ENCODE measurements around the gene FAF1. TPM values are rescaled to one million over a fixed set of nuclear protein-coding genes. Genes with fewer than 3 reads are reported as not detected.

FAF1 gene
- total RNA-seq, 2 donors from 2014 or later, result 17.8 to 27.5 TPM

DNA sequence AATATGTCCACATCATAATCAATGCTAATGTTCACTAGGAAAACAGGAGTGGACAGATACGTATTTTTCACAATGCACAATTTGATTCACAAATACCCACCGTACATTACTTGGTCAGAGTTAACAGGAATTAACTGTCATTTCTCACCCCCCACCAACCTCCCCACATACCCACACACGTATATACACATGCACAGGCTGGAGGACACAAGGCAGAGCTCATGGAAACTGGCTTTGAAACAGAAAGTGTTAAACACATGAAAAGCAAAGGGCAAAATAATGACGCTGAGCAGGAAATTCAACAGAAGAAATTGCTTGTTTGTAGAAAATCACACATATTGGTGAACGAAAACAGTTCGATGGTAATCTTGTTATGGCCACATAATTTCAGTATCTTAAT is 348.4 kb downstream of the FAF1 start:
- Histone ChIP-seq H3K36me3 (replicated peaks in 1 of 2; ENCODE audit: insufficient read depth in 1 of 2, low read depth in 2 of 2) (no peaks in the 10 kb centered on the region), H3K27me3 (no peaks in the 10 kb centered on the region), H3K9me3 (no peaks in the 10 kb centered on the region), H3K4me3 (no peak overlapping the region), H3K27ac (no peak overlapping the region), H3K4me1 (no peaks in the 10 kb centered on the region)
- intact Hi-C loops (cut with DNase I), result no loop called here
- no peak for ATAC-seq
- 80 to 83% methylated on average over 6 of the region's 6 CpGs for WGBS, 2 donors
- TF ChIP-seq, protein P1, sequence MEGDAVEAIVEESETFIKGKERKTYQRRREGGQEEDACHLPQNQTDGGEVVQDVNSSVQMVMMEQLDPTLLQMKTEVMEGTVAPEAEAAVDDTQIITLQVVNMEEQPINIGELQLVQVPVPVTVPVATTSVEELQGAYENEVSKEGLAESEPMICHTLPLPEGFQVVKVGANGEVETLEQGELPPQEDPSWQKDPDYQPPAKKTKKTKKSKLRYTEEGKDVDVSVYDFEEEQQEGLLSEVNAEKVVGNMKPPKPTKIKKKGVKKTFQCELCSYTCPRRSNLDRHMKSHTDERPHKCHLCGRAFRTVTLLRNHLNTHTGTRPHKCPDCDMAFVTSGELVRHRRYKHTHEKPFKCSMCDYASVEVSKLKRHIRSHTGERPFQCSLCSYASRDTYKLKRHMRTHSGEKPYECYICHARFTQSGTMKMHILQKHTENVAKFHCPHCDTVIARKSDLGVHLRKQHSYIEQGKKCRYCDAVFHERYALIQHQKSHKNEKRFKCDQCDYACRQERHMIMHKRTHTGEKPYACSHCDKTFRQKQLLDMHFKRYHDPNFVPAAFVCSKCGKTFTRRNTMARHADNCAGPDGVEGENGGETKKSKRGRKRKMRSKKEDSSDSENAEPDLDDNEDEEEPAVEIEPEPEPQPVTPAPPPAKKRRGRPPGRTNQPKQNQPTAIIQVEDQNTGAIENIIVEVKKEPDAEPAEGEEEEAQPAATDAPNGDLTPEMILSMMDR (IDR thresholded peaks at IDR 0.05), result no peak
- TF ChIP-seq POLR2A (IDR thresholded peaks at IDR 0.05), result no peak
- DNase-seq, result no peak

DNA sequence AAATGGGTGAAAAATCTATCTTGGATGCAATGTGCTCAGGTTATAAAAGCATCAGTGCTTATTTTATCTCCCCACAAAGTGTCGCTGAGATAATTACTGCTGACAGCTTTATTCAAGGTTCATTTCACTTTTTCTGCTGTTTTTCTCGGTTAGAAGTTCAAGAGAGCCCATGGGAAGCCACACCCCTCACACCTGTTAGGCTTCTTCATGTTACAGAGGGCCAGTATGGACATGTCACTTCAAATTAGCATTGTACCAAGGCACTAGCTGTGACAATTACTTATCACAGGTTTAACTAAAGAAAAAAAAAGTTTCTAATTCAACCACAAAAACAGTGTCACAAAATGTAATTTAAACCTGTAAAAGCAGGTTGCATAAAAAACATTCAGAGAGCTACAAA is 349.5 kb downstream of the FAF1 start:
- WGBS, 2 donors, result 19 to 35% methylated on average over 2 of the region's 2 CpGs
- H3K4me1 ChIP-seq, result no peaks in the 10 kb centered on the region
- no peak overlapping the region for H3K4me3 ChIP-seq
- no peak overlapping the region for H3K27ac ChIP-seq
- intact Hi-C loops (cut with DNase I), result no loop called here
- no peak for DNase-seq
- H3K27me3 ChIP-seq, result no peaks in the 10 kb centered on the region
- H3K36me3 ChIP-seq (replicated peaks in 1 of 2; ENCODE audit: insufficient read depth in 1 of 2, low read depth in 2 of 2), result no peaks in the 10 kb centered on the region
- no peak for ATAC-seq
- H3K9me3 ChIP-seq, result no peaks in the 10 kb centered on the region
- no peak for TF ChIP-seq POLR2A (IDR thresholded peaks at IDR 0.05)
- TF ChIP-seq, protein P1 (IDR thresholded peaks at IDR 0.05), result no peak

DNA sequence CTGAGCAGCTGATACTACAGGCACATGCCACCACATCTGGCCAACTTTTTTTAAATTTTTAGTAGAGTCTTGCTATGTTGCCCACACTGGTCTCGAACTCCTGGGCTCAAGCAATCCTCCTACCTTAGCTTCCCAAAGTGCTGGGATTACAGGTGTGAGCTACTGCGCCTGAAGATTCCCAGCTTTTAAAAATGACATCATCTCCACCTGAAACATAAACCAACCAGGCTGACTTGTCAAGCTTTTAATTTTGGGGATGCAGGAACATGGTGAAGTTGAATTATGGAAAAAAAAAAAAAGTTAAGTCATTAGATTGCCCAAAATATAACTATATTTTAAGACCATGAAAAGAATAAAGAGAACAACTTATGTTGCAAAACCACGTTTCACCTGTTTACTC is 350.6 kb downstream of the FAF1 start:
- H3K4me1 ChIP-seq, result no peaks in the 10 kb centered on the region
- H3K27me3 ChIP-seq, result no peaks in the 10 kb centered on the region
- intact Hi-C loops (cut with DNase I), result loop anchor here (10.0 kb wide), 1 partner anchor 235 kb away; no protein-coding TSS in a partner anchor
- H3K4me3 ChIP-seq, result no peak overlapping the region
- ATAC-seq, result no peak
- no peak overlapping the region for H3K27ac ChIP-seq
- H3K9me3 ChIP-seq, result no peaks in the 10 kb centered on the region
- no peak for TF ChIP-seq POLR2A (IDR thresholded peaks at IDR 0.05)
- TF ChIP-seq, protein P1 (IDR thresholded peaks at IDR 0.05), result no peak
- 94 to 100% methylated on average over 3 of the region's 3 CpGs for WGBS, 2 donors
- H3K36me3 ChIP-seq (replicated peaks in 1 of 2; ENCODE audit: insufficient read depth in 1 of 2, low read depth in 2 of 2), result no peaks in the 10 kb centered on the region
- no peak for DNase-seq

DNA sequence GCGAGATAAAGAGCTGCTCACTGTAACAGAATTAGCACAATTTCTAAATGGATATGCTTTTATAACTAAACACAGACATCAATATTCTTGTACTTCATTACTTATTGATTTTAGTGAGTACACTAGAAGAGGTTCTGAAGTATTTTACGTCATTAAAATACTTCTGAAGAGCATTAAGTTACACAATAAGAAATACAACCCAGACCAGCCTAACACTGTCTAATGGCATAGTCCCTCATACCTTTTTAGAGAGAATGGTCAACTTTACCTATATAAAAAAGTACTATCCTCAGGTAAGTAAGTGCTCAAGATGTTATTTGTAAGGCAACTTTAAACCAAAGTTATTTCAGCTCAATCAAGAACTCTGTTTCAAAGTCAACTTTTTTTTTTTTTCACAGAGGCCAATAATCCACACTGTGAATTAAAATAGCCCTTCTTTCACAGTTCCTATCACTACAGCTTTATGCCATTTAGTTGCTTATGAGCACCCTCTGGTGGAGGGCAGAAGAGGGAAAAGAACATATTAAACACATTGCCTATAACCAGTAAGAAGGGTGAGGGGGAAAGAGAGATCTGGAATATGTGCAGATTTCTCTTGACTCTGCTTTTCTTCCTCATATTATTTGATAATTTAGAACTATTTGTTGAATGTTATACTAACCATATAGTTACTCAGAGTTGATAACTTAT is 354.7 kb downstream of the FAF1 start:
- no peaks in the 10 kb centered on the region for H3K27me3 ChIP-seq
- no peaks in the 10 kb centered on the region for H3K9me3 ChIP-seq
- peak in 2 of 4 donors; percentile 22 to 34 for DNase-seq
- no peak for TF ChIP-seq POLR2A (IDR thresholded peaks at IDR 0.05)
- TF ChIP-seq, protein P1 (IDR thresholded peaks at IDR 0.05), result peak in 6 of 7 experiments; percentile 24 to 49 (median 40)
- no peaks in the 10 kb centered on the region for H3K36me3 ChIP-seq (replicated peaks in 1 of 2; ENCODE audit: insufficient read depth in 1 of 2, low read depth in 2 of 2)
- intact Hi-C loops (cut with DNase I), result loop anchor here (10.0 kb wide), 1 partner anchor 231 kb away; no protein-coding TSS in a partner anchor
- no peaks in the 10 kb centered on the region for H3K4me1 ChIP-seq
- 77 to 85% methylated on average over 2 of the region's 2 CpGs for WGBS, 2 donors
- no peak overlapping the region for H3K4me3 ChIP-seq
- no peak for ATAC-seq
- H3K27ac ChIP-seq, result no peak overlapping the region

DNA sequence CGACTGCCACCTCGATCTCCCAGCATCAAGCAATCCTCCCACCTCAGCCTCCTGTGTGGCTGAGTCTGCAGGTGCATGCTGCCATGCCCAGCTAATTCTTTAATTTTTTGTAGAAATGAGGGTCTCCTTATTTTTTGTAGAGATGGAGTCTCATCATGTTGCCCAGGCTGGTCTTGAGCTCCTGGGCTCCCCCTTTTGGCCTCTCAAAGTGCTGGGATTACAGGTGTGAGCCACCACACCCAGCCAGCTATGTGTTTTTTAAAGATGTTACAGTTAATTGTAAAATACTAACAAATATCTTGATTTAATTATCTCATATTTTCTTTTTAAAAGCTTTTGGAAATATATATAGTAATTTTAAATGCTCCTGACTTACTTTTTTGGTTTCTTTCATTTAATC is 355.5 kb downstream of the FAF1 start:
- H3K4me3 ChIP-seq, result no peak overlapping the region
- H3K36me3 ChIP-seq (replicated peaks in 1 of 2; ENCODE audit: insufficient read depth in 1 of 2, low read depth in 2 of 2), result no peaks in the 10 kb centered on the region
- TF ChIP-seq, protein P1 (IDR thresholded peaks at IDR 0.05), result no peak
- no peak for TF ChIP-seq POLR2A (IDR thresholded peaks at IDR 0.05)
- intact Hi-C loops (cut with DNase I), result loop anchor here (10.0 kb wide), 1 partner anchor 230 kb away; no protein-coding TSS in a partner anchor
- 100% methylated on average over 2 of the region's 2 CpGs for WGBS, 2 donors
- no peak overlapping the region for H3K27ac ChIP-seq
- DNase-seq (no peak), ATAC-seq (no peak)
- no peaks in the 10 kb centered on the region for H3K4me1 ChIP-seq
- no peaks in the 10 kb centered on the region for H3K27me3 ChIP-seq
- H3K9me3 ChIP-seq, result no peaks in the 10 kb centered on the region
